ENCODE measurements around the gene ARID5A.
A peak's percentile ranks its signal among the peaks of the same experiment; 100 is the strongest.

Gene ARID5A

GRCh38 chr2:96528006-96528699, 8.4 kb upstream of the ARID5A start:
- DNase-seq (ENCODE audit: low read depth): no peak

GRCh38 chr2:96528700-96529375, 7.7 kb upstream of the ARID5A start:
- no peak for DNase-seq (ENCODE audit: low read depth)

DNA sequence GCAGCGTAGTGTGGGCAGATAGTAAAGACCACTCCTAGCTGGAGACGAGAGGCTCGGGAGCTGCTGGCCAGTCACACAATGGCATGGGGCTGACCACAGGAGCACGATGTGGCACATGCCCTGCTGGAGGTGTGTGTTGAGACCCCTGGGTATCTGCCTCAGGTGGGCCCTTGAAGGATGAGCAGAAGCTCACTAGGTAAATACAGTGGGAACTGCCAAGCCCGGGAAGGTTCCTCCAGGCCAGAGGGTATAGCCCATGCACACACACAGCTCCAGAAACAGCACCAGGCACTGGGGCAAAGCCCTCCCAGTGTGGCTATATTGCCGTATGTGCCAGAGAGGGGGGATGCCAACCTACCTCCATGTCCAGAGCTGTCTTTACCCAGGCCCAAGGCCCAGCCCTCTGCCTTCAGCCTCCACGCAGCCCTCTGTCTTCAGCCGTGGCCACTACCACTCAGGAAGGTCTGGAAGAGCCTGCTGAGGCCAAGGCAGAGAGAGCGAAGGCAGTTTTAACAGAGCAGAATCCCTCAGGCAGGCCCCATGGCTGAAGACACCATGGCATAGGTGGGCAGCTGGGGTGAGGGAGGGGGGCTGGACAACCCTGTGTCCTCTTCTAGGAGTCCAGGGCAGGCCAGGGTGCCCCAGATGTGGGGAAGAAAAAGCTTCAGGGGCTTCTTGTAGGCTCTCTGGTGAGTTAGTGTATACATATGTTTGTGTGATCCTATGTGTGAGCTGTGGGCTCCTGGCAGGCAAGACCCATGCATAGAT, 7.0 kb upstream of the ARID5A start:
- DNase-seq (ENCODE audit: low read depth): no peak

- DNase-seq (ENCODE audit: low read depth): no peak
Observed at GRCh38 chr2:96530144-96530430, 6.5 kb upstream of the ARID5A start.

GRCh38 chr2:96530474-96531357, 5.8 kb upstream of the ARID5A start:
- no peak for DNase-seq (ENCODE audit: low read depth)

DNA sequence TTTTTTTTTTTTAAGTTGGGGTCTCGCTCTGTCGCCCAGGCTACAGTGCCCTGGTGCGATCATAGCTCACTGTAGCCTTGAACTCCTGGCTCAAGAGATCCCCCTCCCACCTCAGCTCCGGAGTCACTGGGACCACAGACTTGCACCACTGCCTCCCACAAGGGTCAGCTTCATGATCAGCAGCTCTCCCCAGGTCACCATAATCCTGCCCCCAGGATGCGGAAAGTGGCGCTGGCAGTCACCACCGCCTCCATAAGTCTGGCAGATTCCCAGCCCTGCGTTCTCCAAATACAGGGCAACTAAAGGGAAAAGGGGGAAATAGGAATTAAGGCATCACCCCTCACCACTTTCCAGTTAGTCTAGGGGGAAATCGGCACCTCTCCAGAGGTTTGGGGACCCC, 5.2 kb upstream of the ARID5A start:
- DNase-seq (ENCODE audit: low read depth): no peak

DNA sequence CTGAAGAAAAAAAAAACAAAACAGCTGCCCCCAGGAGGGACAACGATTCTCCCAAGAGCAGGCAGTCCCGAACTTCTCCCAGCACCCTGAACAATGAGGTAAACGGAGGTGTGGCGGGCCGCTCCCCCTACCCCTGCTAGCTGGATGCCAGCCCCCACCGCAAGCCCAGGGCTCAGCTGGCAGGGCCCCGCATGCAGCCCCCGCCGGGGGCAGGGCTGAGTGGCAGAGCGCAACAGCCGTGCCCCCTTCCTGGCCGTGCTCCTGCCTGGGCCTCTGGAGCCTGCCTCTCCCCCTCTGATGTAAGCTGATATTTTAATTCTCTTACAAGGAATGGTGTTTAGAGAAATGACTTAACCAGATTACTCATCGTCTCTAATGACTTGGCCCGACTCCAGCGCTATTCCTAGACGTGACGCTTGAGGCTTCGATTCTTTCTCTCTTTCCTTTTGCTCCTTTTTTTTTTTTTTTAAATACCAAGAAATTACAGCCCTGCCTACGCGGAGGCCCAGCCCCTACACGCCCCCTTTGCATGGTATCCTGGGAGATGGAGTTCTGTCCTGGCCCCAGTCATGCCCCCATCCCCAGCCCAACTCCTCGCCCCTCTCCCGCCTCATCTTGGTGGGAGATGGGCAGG, 4.6 kb upstream of the ARID5A start:
- peak; percentile 74 for DNase-seq (ENCODE audit: low read depth)

DNA sequence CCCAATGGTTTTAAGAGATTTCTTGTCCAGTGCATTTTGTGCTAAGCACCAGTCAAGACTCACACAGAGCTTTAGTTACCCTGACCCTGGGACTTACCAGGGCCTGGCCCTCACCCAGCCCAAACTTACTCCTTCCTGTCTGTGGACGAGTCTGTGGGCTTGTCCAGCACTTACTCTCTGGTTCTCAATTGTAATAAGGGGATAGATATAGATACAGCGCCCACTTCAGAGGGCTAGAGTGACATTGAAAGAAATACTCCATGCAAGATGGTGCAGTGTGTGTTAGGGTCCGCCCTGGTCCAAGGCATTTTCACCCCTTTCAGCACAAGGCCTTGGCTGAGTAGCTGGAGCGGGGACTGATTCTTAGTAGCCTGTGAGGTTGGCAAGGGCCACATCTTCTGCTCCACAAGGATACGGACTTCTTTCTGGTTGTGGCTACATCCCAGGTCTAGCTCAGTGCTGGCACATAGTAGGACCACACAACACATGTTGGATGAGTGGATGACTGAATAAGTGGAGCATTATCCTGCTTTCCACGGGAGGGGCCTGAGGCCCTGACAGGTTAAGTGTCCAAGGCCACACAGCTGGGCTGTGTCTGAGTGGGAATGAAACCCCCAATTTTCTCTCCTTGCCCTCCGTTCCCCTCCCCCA, 3.8 kb upstream of the ARID5A start:
- DNase-seq (ENCODE audit: low read depth): no peak

GRCh38 chr2:96533292-96534073, 3.1 kb upstream of the ARID5A start:
- DNase-seq (ENCODE audit: low read depth): no peak

DNA sequence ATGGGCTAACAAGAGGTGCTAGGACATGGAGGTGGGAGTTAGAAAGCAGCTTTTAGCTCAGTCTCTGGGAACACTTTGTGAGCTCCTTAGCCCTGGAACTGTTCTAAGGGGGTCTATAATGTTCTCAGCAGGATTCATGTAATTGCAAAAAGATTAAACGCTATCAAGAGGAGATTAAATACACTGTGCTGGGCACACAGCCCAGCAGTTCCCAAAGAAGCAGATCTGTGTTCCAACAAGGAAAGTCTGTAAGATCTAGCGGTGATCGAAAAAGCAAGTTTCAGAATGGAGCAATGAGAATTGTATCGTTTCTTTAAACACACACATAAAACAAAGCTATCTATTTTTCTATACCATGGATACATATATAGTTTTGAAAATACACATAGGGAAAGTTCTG, 2.4 kb upstream of the ARID5A start:
- no peak for DNase-seq (ENCODE audit: low read depth)

DNA sequence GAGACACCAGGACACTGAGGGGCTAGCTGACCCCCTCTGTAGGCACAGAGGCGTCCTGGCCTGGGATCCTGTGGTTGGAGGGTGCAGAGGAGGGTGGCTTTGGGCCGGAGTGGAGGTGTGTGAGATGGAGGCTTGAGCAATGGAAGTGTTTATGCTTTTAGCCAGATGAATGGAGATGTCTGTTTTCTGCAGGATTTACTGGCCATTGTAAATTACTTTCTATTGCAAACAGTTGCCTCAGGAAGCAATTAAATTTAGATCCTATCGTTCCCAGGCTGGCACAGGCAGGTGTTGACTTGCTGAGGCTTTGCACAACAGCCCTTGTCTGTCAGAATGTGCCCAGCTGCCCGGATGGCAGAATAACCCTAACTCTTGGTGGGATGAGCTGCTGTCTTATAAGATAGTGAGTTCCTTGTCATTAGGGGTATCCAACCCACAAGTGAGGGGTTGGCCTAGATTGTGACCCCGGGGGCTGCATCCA, 1.8 kb upstream of the ARID5A start:
- no peak for DNase-seq (ENCODE audit: low read depth)

- DNase-seq (ENCODE audit: low read depth): no peak
Observed at GRCh38 chr2:96535331-96535730, 1.2 kb upstream of the ARID5A start.

GRCh38 chr2:96537066-96537733, 648 bp downstream of the ARID5A start:
- DNase-seq (ENCODE audit: low read depth): peak; percentile 81

GRCh38 chr2:96537734-96538486, 1.4 kb downstream of the ARID5A start:
- peak; percentile 57 for DNase-seq (ENCODE audit: low read depth)

DNA sequence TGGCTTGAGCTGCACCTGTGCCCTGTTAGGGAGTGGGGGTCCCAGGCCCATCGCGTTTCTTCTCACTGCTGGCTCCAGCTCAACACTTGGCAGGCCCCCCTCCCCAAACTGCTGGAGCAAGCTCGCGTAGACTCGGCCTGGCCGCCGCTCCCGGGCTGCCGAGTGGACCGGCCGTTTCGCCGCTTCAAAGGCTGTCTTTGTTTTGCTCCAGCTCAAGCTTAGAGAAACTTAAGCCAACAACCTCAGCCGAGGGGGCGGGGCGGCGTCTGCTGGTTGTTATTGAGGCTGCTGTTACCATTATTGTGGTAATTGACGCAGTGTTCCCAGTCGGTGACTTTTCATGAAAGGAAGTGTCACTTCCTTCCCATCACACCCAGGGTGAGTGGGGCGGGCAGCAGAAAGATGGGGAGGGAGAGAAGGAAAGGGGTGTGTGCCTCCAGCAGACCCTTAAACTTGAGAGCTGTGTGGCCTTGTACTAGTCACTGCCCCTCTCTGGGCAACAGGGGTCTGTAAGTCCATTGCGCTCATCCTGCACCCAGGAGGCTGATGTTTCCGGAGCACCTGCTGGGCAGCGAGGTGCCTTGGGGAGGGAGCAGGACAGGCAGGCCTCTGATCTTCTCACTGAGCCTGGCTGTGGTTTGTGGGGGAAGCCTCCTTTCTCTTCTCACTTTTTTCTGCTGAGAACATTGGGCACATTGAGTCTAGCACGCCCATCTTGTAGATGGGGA, 2.1 kb downstream of the ARID5A start:
- DNase-seq (ENCODE audit: low read depth): peak; percentile 80

DNA sequence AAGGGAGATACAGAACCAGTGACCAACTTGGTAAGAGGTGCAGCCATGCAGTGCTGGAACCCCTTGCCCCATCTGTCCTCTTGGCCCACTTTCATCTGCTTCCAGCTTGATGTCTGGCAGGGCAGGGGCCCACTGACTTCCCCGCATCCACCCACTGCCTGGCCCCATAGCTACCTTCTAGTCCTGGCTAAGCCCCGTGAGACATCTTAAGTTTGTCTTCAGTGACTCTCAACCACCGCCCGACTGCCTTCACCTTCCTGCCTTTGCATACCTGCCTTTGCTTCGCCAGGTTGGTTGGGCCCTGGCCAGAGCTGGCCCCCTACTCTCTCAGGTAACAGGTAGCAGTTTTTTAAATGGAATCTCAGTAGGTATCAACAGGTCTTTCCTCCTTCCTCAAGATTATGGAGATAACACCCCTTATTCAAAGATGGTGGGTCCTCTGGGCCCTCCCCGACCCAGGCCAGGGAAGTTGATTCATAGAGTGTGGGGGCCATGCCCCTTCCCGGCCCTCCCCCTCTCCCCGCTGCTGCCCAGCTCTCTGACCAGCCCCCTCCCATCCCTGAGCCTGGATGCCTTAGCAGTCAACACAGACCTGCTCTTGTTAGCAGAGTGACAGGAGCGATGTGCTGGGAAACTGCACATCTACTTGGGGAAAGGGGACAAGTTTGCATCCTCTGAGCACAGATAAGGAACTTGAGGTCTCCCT, 2.8 kb downstream of the ARID5A start:
- DNase-seq (ENCODE audit: low read depth): no peak

GRCh38 chr2:96540136-96540535, 3.6 kb downstream of the ARID5A start:
- DNase-seq (ENCODE audit: low read depth): no peak

Measured in activated T-helper 1 cell treated with Interleukin-2 at 50 U/mL for 16 hours (primary cell).